Measurements from ENCODE around the gene METTL27. TPM values are rescaled to one million over a fixed set of nuclear protein-coding genes. Genes with fewer than 3 reads are reported as not detected.
"Not testable (repeated sequence)": the region's sequence is repeated elsewhere in the genome, so short reads cannot be mapped to it uniquely, and the experiment has no call there.

Gene METTL27
- total RNA-seq, 6 experiments from 2014 or later, result 3.9 to 7.2 (median 6.0) TPM

DNA sequence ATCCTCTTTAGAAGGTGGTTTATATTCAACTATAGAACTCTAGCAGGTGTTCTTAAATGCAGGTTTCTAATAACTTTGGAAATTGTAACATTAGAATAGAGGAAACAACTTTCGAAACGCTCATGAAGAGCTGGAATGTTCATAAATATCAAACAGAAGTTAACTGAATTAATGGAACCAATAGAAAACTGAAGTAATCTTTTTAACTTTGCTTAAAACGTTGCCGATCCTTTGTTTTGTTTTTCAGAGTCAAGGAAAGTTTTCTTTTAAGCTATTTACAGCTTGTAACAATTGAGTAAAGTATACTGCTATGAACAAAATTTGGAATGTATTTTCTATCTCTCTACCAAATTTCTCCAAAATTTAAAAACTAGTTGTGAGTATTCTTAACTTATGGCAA lies 53.3 kb downstream of the METTL27 start:
- TF ChIP-seq, protein P1, sequence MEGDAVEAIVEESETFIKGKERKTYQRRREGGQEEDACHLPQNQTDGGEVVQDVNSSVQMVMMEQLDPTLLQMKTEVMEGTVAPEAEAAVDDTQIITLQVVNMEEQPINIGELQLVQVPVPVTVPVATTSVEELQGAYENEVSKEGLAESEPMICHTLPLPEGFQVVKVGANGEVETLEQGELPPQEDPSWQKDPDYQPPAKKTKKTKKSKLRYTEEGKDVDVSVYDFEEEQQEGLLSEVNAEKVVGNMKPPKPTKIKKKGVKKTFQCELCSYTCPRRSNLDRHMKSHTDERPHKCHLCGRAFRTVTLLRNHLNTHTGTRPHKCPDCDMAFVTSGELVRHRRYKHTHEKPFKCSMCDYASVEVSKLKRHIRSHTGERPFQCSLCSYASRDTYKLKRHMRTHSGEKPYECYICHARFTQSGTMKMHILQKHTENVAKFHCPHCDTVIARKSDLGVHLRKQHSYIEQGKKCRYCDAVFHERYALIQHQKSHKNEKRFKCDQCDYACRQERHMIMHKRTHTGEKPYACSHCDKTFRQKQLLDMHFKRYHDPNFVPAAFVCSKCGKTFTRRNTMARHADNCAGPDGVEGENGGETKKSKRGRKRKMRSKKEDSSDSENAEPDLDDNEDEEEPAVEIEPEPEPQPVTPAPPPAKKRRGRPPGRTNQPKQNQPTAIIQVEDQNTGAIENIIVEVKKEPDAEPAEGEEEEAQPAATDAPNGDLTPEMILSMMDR (IDR thresholded peaks at IDR 0.05), result no peak
- H3K4me3 Mint-ChIP-seq, result no peak overlapping the region
- H3K27me3 Mint-ChIP-seq (ENCODE audit: insufficient read depth), result peaks cover 14% of the 10 kb centered on the region

DNA sequence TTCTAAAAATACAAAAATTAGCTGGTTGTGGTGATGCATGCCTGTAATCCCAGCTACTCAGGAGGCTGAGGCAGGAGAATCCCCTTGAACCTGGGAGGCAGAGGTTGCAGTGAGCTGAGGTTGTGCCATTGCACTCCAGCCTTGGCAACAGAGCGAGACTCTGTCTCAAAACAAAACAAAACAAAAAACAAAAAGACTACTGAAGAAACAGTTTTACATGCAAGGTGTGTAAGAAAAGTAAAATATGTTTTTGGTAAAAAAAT lies 54.6 kb downstream of the METTL27 start:
- H3K4me3 Mint-ChIP-seq; H3K9me3 Mint-ChIP-seq; H3K36me3 Mint-ChIP-seq (ENCODE audit: low read depth); DNase-seq; H3K4me1 Mint-ChIP-seq (ENCODE audit: low read depth); H3K27me3 Mint-ChIP-seq (ENCODE audit: insufficient read depth); H3K27ac Mint-ChIP-seq: not testable (repeated sequence)

More for the DNA sequence above, 53.3 kb downstream of the METTL27 start:
- Mint-ChIP-seq H3K4me1 (ENCODE audit: low read depth) (no peaks in the 10 kb centered on the region), H3K36me3 (ENCODE audit: low read depth) (no peaks in the 10 kb centered on the region), H3K27ac (no peak overlapping the region), H3K9me3 (no peaks in the 10 kb centered on the region; the same call in 1 of the 2 replicates)
- DNase-seq, result no peak

DNA sequence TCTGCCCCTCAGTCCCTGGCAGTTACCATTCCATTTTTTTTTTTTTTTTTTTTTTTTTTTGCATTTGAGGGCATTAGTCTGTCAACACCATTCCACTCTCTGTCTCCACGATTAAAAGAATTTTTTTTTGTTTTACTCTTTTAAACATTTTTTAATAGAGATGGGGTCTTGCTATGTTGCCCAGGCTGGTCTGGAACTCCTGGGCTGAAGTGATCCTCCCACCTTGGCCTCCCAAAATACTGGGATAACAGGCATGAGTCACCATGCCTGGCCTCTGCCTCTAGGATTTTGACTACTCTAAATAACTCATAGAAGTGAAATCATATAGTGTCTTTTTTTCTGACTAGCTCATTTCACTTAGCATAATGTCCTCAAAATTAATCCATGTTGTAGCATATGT lies 55.7 kb downstream of the METTL27 start:
- DNase-seq, result no peak
- 0 out of 2 replicates have a peak, but pooled peaks cover under 1% of the 10 kb centered on the region for H3K36me3 Mint-ChIP-seq (ENCODE audit: low read depth)
- H3K9me3 Mint-ChIP-seq, result no peaks in the 10 kb centered on the region
- H3K4me3 Mint-ChIP-seq, result no peak overlapping the region
- no peaks in the 10 kb centered on the region for H3K4me1 Mint-ChIP-seq (ENCODE audit: low read depth)
- H3K27ac Mint-ChIP-seq, result no peak overlapping the region
- peaks cover 2% of the 10 kb centered on the region; the same call in 1 of the 2 replicates for H3K27me3 Mint-ChIP-seq (ENCODE audit: insufficient read depth)
- TF ChIP-seq, protein P1 (IDR thresholded peaks at IDR 0.05), result no peak

Other genes with a start within 250 kb of the METTL27 start
- not detected for gene MLXIPL, start 218.0 kb downstream of the METTL27 start, total RNA-seq (2021; fragmentation: NEBNext Ultra II Directional; extraction: Animal tissue kit (Norgen Biotek cat#: 25700))
- gene VPS37D, start 174.7 kb downstream of the METTL27 start, total RNA-seq (2021; fragmentation: NEBNext Ultra II Directional; extraction: Animal tissue kit (Norgen Biotek cat#: 25700)), result 1 to 10 TPM; 2.4 to 3.1 (median 2.7) TPM
- 10 to 100 TPM; 17.8 to 20.6 (median 18.6) TPM for gene DNAJC30, start 159.1 kb downstream of the METTL27 start, total RNA-seq (2021; fragmentation: NEBNext Ultra II Directional; extraction: Animal tissue kit (Norgen Biotek cat#: 25700))
- gene BUD23, start 158.9 kb downstream of the METTL27 start, total RNA-seq (2021; fragmentation: NEBNext Ultra II Directional; extraction: Animal tissue kit (Norgen Biotek cat#: 25700)), result 10 to 100 TPM; 70.1 to 91.4 (median 83.4) TPM
- gene STX1A, start 122.8 kb downstream of the METTL27 start, total RNA-seq (2021; fragmentation: NEBNext Ultra II Directional; extraction: Animal tissue kit (Norgen Biotek cat#: 25700)), result 10 to 100 TPM in 5 of 6 experiments, 1 to 10 TPM in 1; 9.6 to 14.7 (median 12.2) TPM
- gene ABHD11, start 103.7 kb downstream of the METTL27 start, total RNA-seq (2021; fragmentation: NEBNext Ultra II Directional; extraction: Animal tissue kit (Norgen Biotek cat#: 25700)), result 10 to 100 TPM; 10.3 to 18.6 (median 16.8) TPM
- not detected for gene CLDN3, start 72.2 kb downstream of the METTL27 start, total RNA-seq (2021; fragmentation: NEBNext Ultra II Directional; extraction: Animal tissue kit (Norgen Biotek cat#: 25700))
- gene CLDN4, start 11.5 kb downstream of the METTL27 start, total RNA-seq (2021; fragmentation: NEBNext Ultra II Directional; extraction: Animal tissue kit (Norgen Biotek cat#: 25700)), result under 1 TPM; 0.05 to 0.47 (median 0.32) TPM
- gene TMEM270, start 18.6 kb upstream of the METTL27 start, total RNA-seq (2021; fragmentation: NEBNext Ultra II Directional; extraction: Animal tissue kit (Norgen Biotek cat#: 25700)), result not detected
- 10 to 100 TPM in 5 of 6 experiments, 1 to 10 TPM in 1; 4.7 to 25.8 (median 19.1) TPM for gene ELN, start 185.7 kb upstream of the METTL27 start, total RNA-seq (2021; fragmentation: NEBNext Ultra II Directional; extraction: Animal tissue kit (Norgen Biotek cat#: 25700))
- gene LIMK1, start 241.3 kb upstream of the METTL27 start, total RNA-seq (2021; fragmentation: NEBNext Ultra II Directional; extraction: Animal tissue kit (Norgen Biotek cat#: 25700)), result 10 to 100 TPM; 57.8 to 75.6 (median 67.2) TPM

Measured in HFFc6 (cell line).